Activated CD8-positive, alpha-beta memory T cell treated with anti-CD3 and anti-CD28 coated beads, Interleukin-2, amount 50 U/mL, for 4 hours (primary cell): ENCODE measurements around the gene POU2F1.

Experiments used
- DNase-seq: peaks from one replicate; pipeline ENCODE4 v3.0.0-alpha.2; 2020

The POU2F1 gene

GRCh38 chr1:167325151-167325550, 104.5 kb downstream of the POU2F1 start:
- no peak for DNase-seq

- no peak for DNase-seq
Measured at GRCh38 chr1:167328306-167328815, 107.7 kb downstream of the POU2F1 start.

- no peak for DNase-seq
Measured at GRCh38 chr1:167328816-167329483, 108.3 kb downstream of the POU2F1 start.

GRCh38 chr1:167330601-167331293, 110.1 kb downstream of the POU2F1 start:
- DNase-seq = no peak

- DNase-seq = no peak
Measured at GRCh38 chr1:167331650-167332049, 111.0 kb downstream of the POU2F1 start.

GRCh38 chr1:167332503-167332902, 111.8 kb downstream of the POU2F1 start:
- DNase-seq = no peak

- no peak for DNase-seq
Measured at GRCh38 chr1:167333124-167333523, 112.4 kb downstream of the POU2F1 start.

GRCh38 chr1:167333703-167334102, 113.0 kb downstream of the POU2F1 start:
- no peak for DNase-seq

GRCh38 chr1:167339405-167339804, 118.7 kb downstream of the POU2F1 start:
- DNase-seq = no peak

- DNase-seq = no peak
Measured at GRCh38 chr1:167342846-167343245, 122.2 kb downstream of the POU2F1 start.

- no peak for DNase-seq
Measured at GRCh38 chr1:167344112-167344511, 123.4 kb downstream of the POU2F1 start.

GRCh38 chr1:167344615-167345385, 124.1 kb downstream of the POU2F1 start:
- DNase-seq = no peak

- no peak for DNase-seq
Measured at GRCh38 chr1:167345386-167345733, 124.7 kb downstream of the POU2F1 start.

GRCh38 chr1:167357305-167357704, 136.6 kb downstream of the POU2F1 start:
- DNase-seq = no peak

- no peak for DNase-seq
Measured at GRCh38 chr1:167359295-167359694, 138.6 kb downstream of the POU2F1 start.

GRCh38 chr1:167360120-167360519, 139.4 kb downstream of the POU2F1 start:
- no peak for DNase-seq

- no peak for DNase-seq
Measured at GRCh38 chr1:167362638-167363037, 142.0 kb downstream of the POU2F1 start.

GRCh38 chr1:167364826-167365225, 144.1 kb downstream of the POU2F1 start:
- DNase-seq = no peak

- DNase-seq = no peak
Measured at GRCh38 chr1:167365360-167365759, 144.7 kb downstream of the POU2F1 start.

GRCh38 chr1:167367705-167368104, 147.0 kb downstream of the POU2F1 start:
- no peak for DNase-seq

GRCh38 chr1:167369175-167369574, 148.5 kb downstream of the POU2F1 start:
- no peak for DNase-seq

GRCh38 chr1:167369933-167370332, 149.2 kb downstream of the POU2F1 start:
- DNase-seq = no peak

GRCh38 chr1:167371030-167371429, 150.3 kb downstream of the POU2F1 start:
- DNase-seq = no peak

GRCh38 chr1:167373398-167373797, 152.7 kb downstream of the POU2F1 start:
- DNase-seq = no peak
